ENCODE results near the gene NTN5. TPM values are rescaled to one million over a fixed set of nuclear protein-coding genes. Genes with fewer than 3 reads are reported as not detected.

The NTN5 gene
- total RNA-seq, 4 donors from 2014 or later, result not detected

DNA sequence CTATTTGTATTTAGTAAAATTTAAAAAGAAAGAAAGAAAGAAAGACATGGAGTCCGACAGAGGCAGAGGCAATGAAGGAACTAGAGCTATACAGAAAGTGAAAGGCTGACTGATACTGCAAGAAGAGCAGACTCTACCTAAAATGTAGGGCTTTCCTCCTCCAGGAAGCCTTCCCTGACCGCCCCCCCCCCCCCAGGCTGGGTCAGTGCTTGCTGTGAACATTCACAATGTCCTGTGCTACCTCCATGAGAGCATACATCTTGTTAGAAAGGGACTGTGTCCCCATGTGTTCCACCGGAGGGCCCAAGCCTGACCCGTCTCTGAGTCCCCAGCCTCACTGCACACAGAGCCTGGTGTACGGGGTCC, 21.2 kb downstream of the NTN5 start:
- H3K36me3 ChIP-seq, result no peaks in the 10 kb centered on the region
- no peaks in the 10 kb centered on the region for H3K4me1 ChIP-seq
- DNase-seq (no peak), ATAC-seq (no peak)
- TF ChIP-seq POLR2A (IDR thresholded peaks at IDR 0.05), result no peak
- TF ChIP-seq, protein P1, sequence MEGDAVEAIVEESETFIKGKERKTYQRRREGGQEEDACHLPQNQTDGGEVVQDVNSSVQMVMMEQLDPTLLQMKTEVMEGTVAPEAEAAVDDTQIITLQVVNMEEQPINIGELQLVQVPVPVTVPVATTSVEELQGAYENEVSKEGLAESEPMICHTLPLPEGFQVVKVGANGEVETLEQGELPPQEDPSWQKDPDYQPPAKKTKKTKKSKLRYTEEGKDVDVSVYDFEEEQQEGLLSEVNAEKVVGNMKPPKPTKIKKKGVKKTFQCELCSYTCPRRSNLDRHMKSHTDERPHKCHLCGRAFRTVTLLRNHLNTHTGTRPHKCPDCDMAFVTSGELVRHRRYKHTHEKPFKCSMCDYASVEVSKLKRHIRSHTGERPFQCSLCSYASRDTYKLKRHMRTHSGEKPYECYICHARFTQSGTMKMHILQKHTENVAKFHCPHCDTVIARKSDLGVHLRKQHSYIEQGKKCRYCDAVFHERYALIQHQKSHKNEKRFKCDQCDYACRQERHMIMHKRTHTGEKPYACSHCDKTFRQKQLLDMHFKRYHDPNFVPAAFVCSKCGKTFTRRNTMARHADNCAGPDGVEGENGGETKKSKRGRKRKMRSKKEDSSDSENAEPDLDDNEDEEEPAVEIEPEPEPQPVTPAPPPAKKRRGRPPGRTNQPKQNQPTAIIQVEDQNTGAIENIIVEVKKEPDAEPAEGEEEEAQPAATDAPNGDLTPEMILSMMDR (IDR thresholded peaks at IDR 0.05 in 4 of 5, conservative IDR thresholded peaks at IDR 0.05 in 1 of 5), result no peak
- in situ Hi-C loops (cut with MboI; ENCODE audit: low sequenced_read_pairs in 4 of 4) (loop anchor here in 1 of 4 donors (10.0 kb wide), 1 partner anchor 63 kb away; the partner anchor contains the start of gene MAMSTR), intact Hi-C loops (cut with DNase I; ENCODE audit: low total_unique reads) (no loop called here)
- H3K4me3 ChIP-seq, result no peak overlapping the region
- H3K27me3 ChIP-seq, result no peaks in the 10 kb centered on the region
- no peak overlapping the region for H3K27ac ChIP-seq
- H3K9me3 ChIP-seq, result no peaks in the 10 kb centered on the region

DNA sequence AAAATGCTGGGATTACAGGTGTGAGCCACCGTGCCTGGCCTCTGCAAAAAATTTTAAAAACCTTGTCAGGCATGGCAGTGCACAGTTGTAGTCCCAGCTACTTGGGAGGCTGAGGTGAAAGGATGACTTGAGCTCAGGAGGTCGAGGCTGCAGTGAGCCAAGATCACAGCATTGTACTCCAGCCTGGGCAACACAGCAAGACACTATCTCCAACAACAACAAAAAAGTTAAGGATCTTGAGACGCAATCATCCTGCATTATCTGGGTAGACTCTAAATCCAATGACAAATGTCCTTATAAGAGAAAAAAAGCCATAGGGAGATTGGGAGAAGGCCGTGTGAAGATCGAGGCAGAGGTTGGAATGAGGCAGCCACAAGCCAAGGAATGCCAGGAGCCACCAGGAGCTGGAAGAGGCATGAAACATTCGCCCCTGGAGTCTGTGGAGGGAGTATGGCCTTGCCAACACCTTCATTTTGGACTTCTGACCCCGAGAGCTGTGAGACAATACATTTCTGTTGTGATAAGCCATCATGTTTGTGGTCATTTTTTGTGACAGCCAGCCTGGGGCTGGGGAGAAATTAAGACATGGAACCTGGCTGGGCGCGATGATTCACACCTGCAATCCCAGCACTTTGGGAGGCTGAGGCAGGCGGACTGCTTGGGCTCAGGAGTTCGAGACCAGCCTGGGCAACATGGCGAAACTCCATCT, 21.7 kb downstream of the NTN5 start:
- no peaks in the 10 kb centered on the region for H3K9me3 ChIP-seq
- H3K4me3 ChIP-seq, result no peak overlapping the region
- no peak overlapping the region for H3K27ac ChIP-seq
- DNase-seq, result no peak
- no peak for ATAC-seq
- in situ Hi-C loops (cut with MboI; ENCODE audit: low sequenced_read_pairs in 4 of 4), result loop anchor here in 1 of 4 donors (10.0 kb wide), 1 partner anchor 64 kb away; the partner anchor contains the start of gene MAMSTR
- peaks cover under 1 to 2% of the 10 kb centered on the region in 2 donors for H3K4me1 ChIP-seq
- intact Hi-C loops (cut with DNase I; ENCODE audit: low total_unique reads), result no loop called here
- no peak for TF ChIP-seq POLR2A (IDR thresholded peaks at IDR 0.05)
- TF ChIP-seq, protein P1 (IDR thresholded peaks at IDR 0.05 in 4 of 5, conservative IDR thresholded peaks at IDR 0.05 in 1 of 5), result no peak
- H3K27me3 ChIP-seq, result no peaks in the 10 kb centered on the region
- no peaks in the 10 kb centered on the region for H3K36me3 ChIP-seq

DNA sequence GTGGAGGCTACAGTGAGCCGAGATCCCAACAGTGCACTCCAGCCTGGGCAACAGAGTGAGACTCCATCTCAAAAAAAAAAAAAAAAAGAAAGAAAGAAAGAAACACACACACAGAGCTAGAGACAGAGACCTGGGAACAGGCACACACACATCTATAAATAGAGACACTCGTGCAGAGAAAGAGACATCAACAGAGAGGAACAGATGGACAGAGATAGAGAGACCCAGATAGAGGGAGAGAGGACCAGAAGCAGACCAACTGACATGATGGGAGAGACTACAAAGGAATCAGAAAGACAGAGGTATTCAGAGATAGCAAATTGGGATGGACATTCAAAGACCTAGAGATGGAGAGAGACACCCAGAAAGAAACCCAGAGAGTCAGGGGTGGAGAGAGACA, 24.7 kb downstream of the NTN5 start:
- no peak for DNase-seq
- no peak for TF ChIP-seq POLR2A (IDR thresholded peaks at IDR 0.05)
- TF ChIP-seq, protein P1 (IDR thresholded peaks at IDR 0.05 in 4 of 5, conservative IDR thresholded peaks at IDR 0.05 in 1 of 5), result no peak
- in situ Hi-C loops (cut with MboI; ENCODE audit: low sequenced_read_pairs in 4 of 4) (loop anchor here in 2 of 4 donors (5.0 to 25.0 kb wide), 3 partner anchors 89 to 194 kb away; partner anchors contain the start of genes IZUMO1 (in 2 of the 2) and RASIP1 (in 2 of the 2)), intact Hi-C loops (cut with DNase I; ENCODE audit: low total_unique reads) (loop anchor here (5.0 kb wide), 1 partner anchor 69 kb away; the partner anchor contains the start of gene MAMSTR)
- H3K4me3 ChIP-seq, result no peak overlapping the region
- no peaks in the 10 kb centered on the region for H3K27me3 ChIP-seq
- H3K27ac ChIP-seq, result no peak overlapping the region
- H3K9me3 ChIP-seq, result no peaks in the 10 kb centered on the region
- H3K4me1 ChIP-seq, result peaks cover 14 to 23% of the 10 kb centered on the region in 2 donors
- no peak for ATAC-seq
- no peaks in the 10 kb centered on the region for H3K36me3 ChIP-seq

DNA sequence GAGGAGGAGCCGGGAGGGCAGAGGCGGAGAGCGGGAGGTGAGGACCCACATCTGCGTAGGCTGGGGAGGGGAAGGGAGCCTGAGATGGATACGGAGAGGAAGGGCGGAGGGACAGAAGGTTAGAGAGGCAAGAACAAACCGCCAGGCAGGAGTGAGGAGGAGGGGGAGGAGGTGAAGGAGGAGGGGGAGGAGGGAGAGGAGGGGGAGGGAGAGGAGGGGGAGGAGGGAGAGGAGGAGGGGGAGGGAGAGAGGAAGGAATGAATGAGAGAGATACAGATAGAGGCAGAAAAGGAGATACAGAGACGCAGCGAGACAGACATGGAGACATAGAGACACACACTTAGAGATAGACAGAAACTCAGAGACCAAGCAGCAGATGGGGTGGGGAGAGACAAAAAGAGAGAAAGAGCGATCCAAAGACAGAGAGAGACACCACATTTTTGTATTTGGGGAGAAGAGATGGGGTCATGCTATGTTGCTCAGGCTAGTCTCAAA, 26.0 kb downstream of the NTN5 start:
- DNase-seq (no peak), ATAC-seq (no peak)
- intact Hi-C loops (cut with DNase I; ENCODE audit: low total_unique reads) (loop anchor here (1.0 to 5.0 kb wide), 4 partner anchors 29 to 196 kb away; partner anchors contain the start of gene MAMSTR), in situ Hi-C loops (cut with MboI; ENCODE audit: low sequenced_read_pairs in 4 of 4) (loop anchor here in 2 of 4 donors (5.0 to 25.0 kb wide), 3 partner anchors 91 to 196 kb away; partner anchors contain the start of genes IZUMO1 (in 2 of the 2) and RASIP1 (in 2 of the 2))
- Histone ChIP-seq H3K27ac (peak overlapping the region; percentile 83 to 93 (median 90)), H3K4me1 (peaks cover 14 to 23% of the 10 kb centered on the region in 2 donors), H3K4me3 (peak overlapping the region; percentile 67 to 94 (median 82)), H3K27me3 (no peaks in the 10 kb centered on the region), H3K36me3 (no peaks in the 10 kb centered on the region), H3K9me3 (no peaks in the 10 kb centered on the region)
- no peak for TF ChIP-seq POLR2A (IDR thresholded peaks at IDR 0.05)
- TF ChIP-seq, protein P1 (IDR thresholded peaks at IDR 0.05 in 4 of 5, conservative IDR thresholded peaks at IDR 0.05 in 1 of 5), result no peak
